ENCODE measurements around the gene SLC28A3. TPM values are rescaled to one million over a fixed set of nuclear protein-coding genes. Genes with fewer than 3 reads are reported as not detected.
"Not testable (repeated sequence)": the region's sequence is repeated elsewhere in the genome, so short reads cannot be mapped to it uniquely, and the experiment has no call there.

SLC28A3 gene
- total RNA-seq, 3 donors from 2014 or later (not counting 1 experiment from before 2014, with no cell fraction given), result 0.16 to 1.6 TPM; not detected in 1

GRCh38 chr9:84374013-84374412 lies 33.5 kb upstream of the SLC28A3 start:
- no peaks in the 10 kb centered on the region for H3K36me3 Mint-ChIP-seq
- intact Hi-C loops (cut with micrococcal nuclease), result no loop called here
- 89% methylated on average over 4 of the region's 4 CpGs for WGBS (ENCODE audit: insufficient coverage)
- H3K27me3 Mint-ChIP-seq (ENCODE audit: low read depth in 2 of 2), result no peaks in the 10 kb centered on the region
- DNase-seq (no peak), ATAC-seq (no peak)
- H3K4me1 Mint-ChIP-seq, result peaks cover 47 to 78% of the 10 kb centered on the region in 2 donors
- H3K4me3 Mint-ChIP-seq, result peak overlapping the region; percentile 22
- H3K27ac Mint-ChIP-seq, result peak overlapping the region; percentile 80 to 89
- peaks cover 22% of the 10 kb centered on the region for H3K4me1 ChIP-seq (ENCODE audit: control insufficient read depth, insufficient read depth, low read length)
- no peaks in the 10 kb centered on the region for H3K27me3 ChIP-seq (ENCODE audit: control insufficient read depth, insufficient read depth, low read length)
- H3K4me3 ChIP-seq (ENCODE audit: low read length), result no peak overlapping the region
- H3K9me3 Mint-ChIP-seq, result no peaks in the 10 kb centered on the region
- H3K9me3 ChIP-seq (ENCODE audit: control insufficient read depth, insufficient read depth, low read length), result no peaks in the 10 kb centered on the region
- TF ChIP-seq, protein P1, sequence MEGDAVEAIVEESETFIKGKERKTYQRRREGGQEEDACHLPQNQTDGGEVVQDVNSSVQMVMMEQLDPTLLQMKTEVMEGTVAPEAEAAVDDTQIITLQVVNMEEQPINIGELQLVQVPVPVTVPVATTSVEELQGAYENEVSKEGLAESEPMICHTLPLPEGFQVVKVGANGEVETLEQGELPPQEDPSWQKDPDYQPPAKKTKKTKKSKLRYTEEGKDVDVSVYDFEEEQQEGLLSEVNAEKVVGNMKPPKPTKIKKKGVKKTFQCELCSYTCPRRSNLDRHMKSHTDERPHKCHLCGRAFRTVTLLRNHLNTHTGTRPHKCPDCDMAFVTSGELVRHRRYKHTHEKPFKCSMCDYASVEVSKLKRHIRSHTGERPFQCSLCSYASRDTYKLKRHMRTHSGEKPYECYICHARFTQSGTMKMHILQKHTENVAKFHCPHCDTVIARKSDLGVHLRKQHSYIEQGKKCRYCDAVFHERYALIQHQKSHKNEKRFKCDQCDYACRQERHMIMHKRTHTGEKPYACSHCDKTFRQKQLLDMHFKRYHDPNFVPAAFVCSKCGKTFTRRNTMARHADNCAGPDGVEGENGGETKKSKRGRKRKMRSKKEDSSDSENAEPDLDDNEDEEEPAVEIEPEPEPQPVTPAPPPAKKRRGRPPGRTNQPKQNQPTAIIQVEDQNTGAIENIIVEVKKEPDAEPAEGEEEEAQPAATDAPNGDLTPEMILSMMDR (IDR thresholded peaks at IDR 0.05), result no peak
- no peaks in the 10 kb centered on the region for H3K36me3 ChIP-seq (ENCODE audit: control insufficient read depth, insufficient read depth, low read length)
- peak overlapping the region; percentile 54 for H3K27ac ChIP-seq (ENCODE audit: low read length)

GRCh38 chr9:84371737-84372136 lies 31.2 kb upstream of the SLC28A3 start:
- no peaks in the 10 kb centered on the region for H3K27me3 Mint-ChIP-seq (ENCODE audit: low read depth in 2 of 2)
- H3K4me3 ChIP-seq (ENCODE audit: low read length), result no peak overlapping the region
- H3K36me3 Mint-ChIP-seq, result no peaks in the 10 kb centered on the region
- WGBS (ENCODE audit: insufficient coverage), result 49% methylated on average over 2 of the region's 2 CpGs
- no peaks in the 10 kb centered on the region for H3K36me3 ChIP-seq (ENCODE audit: control insufficient read depth, insufficient read depth, low read length)
- TF ChIP-seq, protein P1 (IDR thresholded peaks at IDR 0.05), result no peak
- H3K27me3 ChIP-seq (ENCODE audit: control insufficient read depth, insufficient read depth, low read length), result no peaks in the 10 kb centered on the region
- peak overlapping the region; percentile 64 for H3K4me3 Mint-ChIP-seq
- no peaks in the 10 kb centered on the region for H3K9me3 Mint-ChIP-seq
- DNase-seq, result peak; percentile 7 to 19
- intact Hi-C loops (cut with micrococcal nuclease), result no loop called here
- peaks cover 66 to 88% of the 10 kb centered on the region in 2 donors for H3K4me1 Mint-ChIP-seq
- ATAC-seq, result peak; percentile 84 to 89 (median 89)
- H3K27ac ChIP-seq (ENCODE audit: low read length), result peak overlapping the region; percentile 78
- H3K9me3 ChIP-seq (ENCODE audit: control insufficient read depth, insufficient read depth, low read length), result no peaks in the 10 kb centered on the region
- peak overlapping the region; percentile 81 to 89 for H3K27ac Mint-ChIP-seq
- peaks cover 43% of the 10 kb centered on the region for H3K4me1 ChIP-seq (ENCODE audit: control insufficient read depth, insufficient read depth, low read length)

- WGBS (ENCODE audit: insufficient coverage), result 93% methylated on average over 2 of the region's 3 CpGs
- Histone ChIP-seq H3K4me3 (ENCODE audit: low read length) (no peak overlapping the region), H3K4me1 (ENCODE audit: control insufficient read depth, insufficient read depth, low read length) (peaks cover 50% of the 10 kb centered on the region), H3K27ac (ENCODE audit: low read length) (no peak overlapping the region), H3K36me3 (ENCODE audit: control insufficient read depth, insufficient read depth, low read length) (no peaks in the 10 kb centered on the region), H3K9me3 (ENCODE audit: control insufficient read depth, insufficient read depth, low read length) (no peaks in the 10 kb centered on the region), H3K27me3 (ENCODE audit: control insufficient read depth, insufficient read depth, low read length) (no peaks in the 10 kb centered on the region)
- Mint-ChIP-seq H3K27me3 (ENCODE audit: low read depth in 2 of 2) (no peaks in the 10 kb centered on the region), H3K4me3 (no peak overlapping the region), H3K27ac (peak overlapping the region; percentile 81 to 89), H3K36me3 (peaks cover 5% of the 10 kb centered on the region), H3K4me1 (peaks cover 70 to 85% of the 10 kb centered on the region in 2 donors), H3K9me3 (peaks cover 0 to 2% of the 10 kb centered on the region in 2 donors)
- intact Hi-C loops (cut with micrococcal nuclease), result no loop called here
- DNase-seq (no peak), ATAC-seq (no peak)
- TF ChIP-seq, protein P1 (IDR thresholded peaks at IDR 0.05), result no peak
Observed at GRCh38 chr9:84368601-84369000, 28.0 kb upstream of the SLC28A3 start.

- intact Hi-C loops (cut with micrococcal nuclease); H3K36me3 Mint-ChIP-seq; H3K9me3 Mint-ChIP-seq; H3K9me3 ChIP-seq (ENCODE audit: control insufficient read depth, insufficient read depth, low read length); H3K36me3 ChIP-seq (ENCODE audit: control insufficient read depth, insufficient read depth, low read length); H3K4me3 ChIP-seq (ENCODE audit: low read length); H3K27me3 Mint-ChIP-seq (ENCODE audit: low read depth in 2 of 2); DNase-seq; H3K27ac ChIP-seq (ENCODE audit: low read length); H3K27me3 ChIP-seq (ENCODE audit: control insufficient read depth, insufficient read depth, low read length); ATAC-seq: not testable (repeated sequence)
- peak overlapping the region; percentile 81 to 89 for H3K27ac Mint-ChIP-seq
- WGBS (ENCODE audit: insufficient coverage), result 73% methylated on average over 10 of the region's 10 CpGs
- H3K4me3 Mint-ChIP-seq, result peak overlapping the region; percentile 2
- peaks cover 43% of the 10 kb centered on the region for H3K4me1 ChIP-seq (ENCODE audit: control insufficient read depth, insufficient read depth, low read length)
- H3K4me1 Mint-ChIP-seq, result peaks cover 69 to 78% of the 10 kb centered on the region in 2 donors
Observed at GRCh38 chr9:84367726-84368125, 27.2 kb upstream of the SLC28A3 start.

Measured in natural killer cell (primary cell).